ENCODE results near the gene ASXL3.

ASXL3 gene

DNA sequence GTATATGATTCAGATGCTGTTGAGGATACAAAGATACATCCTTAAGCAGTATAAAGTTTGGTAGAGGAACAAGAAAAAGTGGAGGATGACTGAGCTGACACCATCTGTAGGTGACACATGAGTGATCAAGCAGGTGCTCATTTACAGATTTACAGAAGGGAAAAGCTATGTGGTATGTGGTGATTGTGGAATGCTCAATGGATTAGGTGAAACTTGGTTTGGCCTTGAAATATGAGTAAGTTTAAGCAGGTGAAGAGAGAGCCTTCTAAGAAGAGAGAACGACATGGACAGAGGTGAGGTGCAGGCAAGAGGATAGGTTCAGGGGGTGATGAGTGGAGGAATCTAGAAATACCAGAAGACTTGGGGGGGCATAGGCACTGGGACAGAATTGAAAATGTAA lies 5.9 kb downstream of the ASXL3 start:
- no peak for DNase-seq (ENCODE audit: low read depth)

DNA sequence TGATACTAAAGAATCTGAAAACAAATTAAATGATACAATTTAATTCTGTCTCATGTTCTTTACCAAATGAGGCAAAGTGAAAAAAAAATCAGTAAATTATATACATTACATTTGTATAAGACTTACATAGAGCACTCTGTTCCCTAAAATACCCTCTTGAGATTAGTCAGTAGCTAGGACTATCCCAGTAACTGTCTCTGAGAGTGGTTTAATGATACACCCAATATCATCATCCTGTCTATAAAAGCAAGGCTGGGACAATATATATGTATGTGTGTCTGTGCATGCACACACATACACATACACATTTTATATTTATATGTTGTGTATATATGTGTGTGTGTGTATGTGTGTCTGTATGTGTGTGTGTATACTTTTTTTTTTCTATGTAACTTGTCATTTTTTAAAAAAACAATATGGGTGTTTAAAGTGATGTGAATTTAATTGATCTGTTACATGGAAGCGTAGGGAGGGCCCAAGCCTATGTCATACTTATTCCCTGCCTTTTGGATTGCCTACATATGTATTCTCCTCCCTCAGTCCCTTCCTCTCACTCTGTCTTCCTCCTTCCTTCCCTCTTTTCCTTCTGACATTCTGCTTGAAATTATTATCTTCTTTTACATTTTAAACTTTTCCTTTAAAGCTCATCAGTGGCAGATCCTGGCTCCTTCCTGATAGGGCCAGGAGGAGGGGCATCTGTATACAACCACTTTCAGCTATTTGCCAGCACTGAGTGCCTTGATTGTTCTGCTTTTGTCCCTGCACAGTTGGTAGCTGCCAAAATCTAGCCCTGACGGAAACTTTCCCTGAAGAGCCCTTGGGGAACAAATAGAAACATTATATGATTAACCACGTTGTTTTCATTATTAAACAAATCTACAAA lies 6.8 kb downstream of the ASXL3 start:
- DNase-seq (ENCODE audit: low read depth): no peak

DNA sequence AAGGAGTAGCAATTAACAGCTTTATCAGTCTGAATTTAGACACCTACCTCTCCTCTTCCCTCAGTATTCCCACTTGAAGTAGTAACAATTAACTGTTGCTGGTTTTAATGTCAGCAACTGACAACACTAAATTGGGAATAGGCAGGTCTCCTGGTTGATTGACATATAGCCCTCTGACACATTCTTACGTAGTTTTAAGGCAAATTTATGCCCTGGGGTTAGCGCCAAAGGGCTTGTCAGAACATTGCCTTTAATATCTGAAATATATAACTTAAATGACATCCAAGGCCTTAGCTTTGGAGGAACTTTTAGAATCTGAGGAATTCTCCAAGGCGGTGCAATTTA lies 7.4 kb downstream of the ASXL3 start:
- no peak for DNase-seq (ENCODE audit: low read depth)

DNA sequence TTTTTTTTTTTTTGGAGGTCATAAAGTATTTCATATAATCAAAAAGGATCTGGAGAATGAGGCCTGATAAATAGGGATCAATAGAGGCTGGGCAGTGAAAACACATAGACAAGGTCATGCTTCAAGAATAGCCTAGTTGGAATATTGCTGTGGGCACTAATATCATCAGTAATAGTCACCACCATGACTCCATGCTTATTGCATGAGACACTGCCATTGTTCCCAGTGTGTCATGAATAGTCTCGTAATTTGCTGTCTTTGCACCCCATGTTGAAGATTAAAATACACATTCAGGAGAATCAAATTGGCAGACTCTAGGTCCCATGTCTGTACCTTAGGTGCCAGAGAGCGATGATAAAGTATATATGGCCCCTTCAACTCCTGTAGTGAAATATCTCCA lies 10.3 kb downstream of the ASXL3 start:
- DNase-seq (ENCODE audit: low read depth): no peak

DNA sequence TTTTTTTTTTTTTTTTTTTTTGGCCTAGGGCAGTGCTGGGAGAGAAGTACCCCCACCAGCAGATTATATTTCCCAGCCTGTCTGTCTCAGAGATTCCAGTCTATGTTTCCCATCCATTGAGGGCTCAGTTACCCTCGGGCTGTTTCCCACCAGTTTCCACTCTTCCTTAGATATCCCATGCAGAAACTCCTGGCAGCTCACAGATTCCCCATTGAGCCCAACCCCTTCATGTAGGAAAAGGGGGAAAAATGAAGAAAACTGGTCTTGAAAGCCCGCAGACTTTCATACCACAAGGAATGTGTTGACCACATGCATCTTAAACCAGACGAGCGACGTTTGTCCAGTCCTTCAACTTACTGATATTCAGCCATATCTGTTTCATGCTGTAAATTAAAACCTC lies 15.2 kb downstream of the ASXL3 start:
- no peak for DNase-seq (ENCODE audit: low read depth)

DNA sequence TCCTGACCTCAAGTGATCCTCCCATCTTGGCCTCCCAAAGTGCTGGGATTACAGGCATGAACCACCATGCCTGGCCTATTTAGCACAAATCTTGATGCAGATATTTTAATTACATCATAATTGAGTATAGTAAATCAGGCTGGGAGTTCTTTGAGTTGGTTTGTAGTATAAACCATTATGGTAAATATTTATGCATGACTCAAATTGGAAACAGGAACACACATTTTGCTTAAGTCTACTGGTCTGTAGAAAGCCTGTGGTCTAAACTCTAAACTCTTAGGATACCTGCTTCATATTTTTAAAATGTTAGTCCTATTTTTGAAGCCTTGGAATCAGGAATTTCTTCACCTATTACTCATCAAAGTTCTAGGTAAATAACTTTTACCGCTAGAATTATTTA lies 16.8 kb downstream of the ASXL3 start:
- DNase-seq (ENCODE audit: low read depth): no peak

DNA sequence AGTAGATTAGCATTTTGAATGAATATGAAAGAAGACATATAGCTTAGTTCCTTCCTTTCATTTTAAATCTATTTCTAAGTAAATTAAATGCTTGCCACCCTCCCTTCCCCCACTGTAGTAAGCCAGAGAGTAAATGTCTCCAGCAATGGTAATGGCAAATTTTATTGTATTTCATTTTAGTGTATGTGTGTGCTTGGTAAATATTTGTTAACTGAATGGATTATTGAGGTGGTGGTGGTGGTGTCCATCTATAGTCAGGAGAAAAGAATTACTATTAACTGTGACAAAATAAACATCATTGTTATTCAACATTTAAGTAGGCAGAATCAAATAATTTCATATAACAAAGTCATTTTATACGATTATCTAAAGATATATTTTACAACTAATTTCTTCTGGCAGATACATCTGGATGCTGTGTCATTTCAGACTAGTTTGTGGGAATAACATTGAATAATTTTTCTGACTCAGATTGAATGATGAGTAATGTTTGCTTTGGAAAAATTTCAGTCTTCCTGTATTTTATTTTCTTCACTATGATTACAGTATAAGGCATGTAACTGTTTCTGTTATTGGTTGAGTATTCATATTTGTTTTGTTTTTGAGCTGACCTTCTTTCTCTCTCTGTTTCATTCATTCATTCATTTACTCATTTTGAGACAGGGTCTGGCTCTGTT lies 18.3 kb downstream of the ASXL3 start:
- DNase-seq (ENCODE audit: low read depth): peak; percentile 73

DNA sequence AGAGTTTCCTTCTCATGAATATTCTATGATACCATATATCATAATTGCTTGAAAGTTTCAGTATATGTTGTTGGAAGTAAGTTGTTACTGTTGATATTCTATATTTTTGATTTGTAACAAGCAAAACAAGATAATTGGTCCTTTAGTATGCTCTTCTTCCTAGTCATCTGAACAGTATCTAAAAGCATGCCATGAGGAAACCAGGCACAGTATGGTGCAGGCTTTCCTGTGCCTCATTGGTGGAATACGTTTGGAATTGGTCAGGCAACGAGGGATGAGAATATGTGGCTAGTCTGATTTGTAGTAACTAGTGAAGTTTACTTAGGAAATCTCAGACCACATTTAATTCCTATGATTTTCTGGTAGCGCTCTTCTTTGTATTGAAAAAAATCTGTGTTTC lies 22.8 kb downstream of the ASXL3 start:
- no peak for DNase-seq (ENCODE audit: low read depth)

DNA sequence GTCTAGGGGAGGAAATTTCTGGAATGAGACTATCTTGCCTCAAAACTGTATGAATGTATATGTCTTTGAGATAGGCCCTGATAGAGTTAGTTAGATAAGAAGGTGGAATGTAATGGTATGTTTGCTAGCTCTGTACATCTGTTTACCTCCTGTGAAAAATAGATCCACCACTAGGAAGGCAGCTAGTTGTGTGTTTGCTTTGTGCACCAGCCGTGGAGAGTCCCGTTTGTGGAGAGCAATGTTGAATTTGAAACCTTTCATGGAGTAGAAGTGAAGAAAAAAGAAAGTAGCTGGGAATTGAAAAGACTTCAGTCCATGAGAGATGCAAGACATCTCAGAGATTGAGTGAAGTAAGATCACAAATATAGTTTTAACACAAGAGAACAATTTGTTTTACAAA lies 25.4 kb downstream of the ASXL3 start:
- DNase-seq (ENCODE audit: low read depth): no peak

DNA sequence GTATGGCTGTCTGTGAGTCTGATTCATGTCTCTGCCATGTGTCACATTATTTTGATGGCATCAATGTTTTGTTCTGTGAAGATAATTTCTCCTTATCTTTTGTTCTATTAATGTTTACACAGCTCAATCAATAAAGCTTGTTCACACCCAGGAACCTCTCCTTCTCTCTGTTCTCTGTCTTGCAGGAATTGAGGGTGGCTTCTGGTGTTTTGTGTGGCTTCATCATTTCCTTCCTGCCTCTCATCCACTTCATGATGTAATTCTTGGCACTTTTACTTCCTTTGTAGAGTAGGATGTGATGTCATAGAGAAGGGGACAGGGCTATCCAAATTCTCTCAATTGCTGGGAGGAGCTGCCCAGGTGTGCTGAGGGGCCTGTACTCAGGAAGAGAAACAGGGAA lies 27.2 kb downstream of the ASXL3 start:
- no peak for DNase-seq (ENCODE audit: low read depth)

DNA sequence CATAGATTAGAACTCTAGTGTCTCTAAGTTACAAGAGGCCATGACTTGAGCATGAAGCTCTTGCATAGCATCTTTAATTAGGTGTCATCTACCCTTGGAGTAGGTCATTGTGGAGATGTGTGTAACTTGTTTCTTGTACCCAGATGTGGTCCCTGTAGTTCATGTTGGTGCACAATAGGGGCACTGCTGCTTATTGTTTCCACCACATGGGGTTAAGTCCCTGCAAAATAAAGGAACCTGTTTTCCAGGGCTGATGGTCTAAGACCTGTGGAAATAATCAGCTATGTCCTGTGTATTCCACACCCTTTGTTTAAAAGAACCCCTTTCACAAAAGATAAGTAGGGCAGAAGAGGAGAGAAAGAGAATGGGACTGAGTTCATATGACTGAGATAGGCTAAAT lies 28.6 kb downstream of the ASXL3 start:
- no peak for DNase-seq (ENCODE audit: low read depth)

DNA sequence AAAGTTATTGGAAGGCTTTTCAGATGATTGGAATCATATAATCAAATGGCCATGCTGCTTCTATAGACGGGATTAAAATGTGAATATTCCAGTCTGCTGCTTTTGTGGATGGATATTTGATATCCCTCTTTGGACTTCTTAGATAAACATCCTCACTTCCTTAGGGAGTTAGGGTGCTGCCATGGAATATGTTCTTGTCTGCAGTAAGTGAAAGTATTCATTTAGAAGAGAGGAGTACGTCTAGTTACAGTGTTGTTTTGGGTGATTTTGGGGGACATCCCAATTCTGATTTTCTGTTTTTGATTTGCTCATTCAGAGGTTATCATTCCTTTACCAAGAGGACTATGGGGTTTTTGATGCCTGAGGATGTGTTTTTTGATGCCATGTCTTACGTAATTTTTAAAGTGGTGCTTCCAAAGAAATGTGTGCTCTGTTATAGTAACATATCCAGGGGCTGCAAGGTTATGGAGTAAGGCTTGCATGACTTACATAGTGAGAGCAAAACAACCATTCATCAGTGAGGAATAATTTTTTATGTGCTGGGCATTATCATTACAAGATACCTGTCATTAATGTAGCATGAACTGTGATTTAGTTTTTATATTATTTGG lies 33.6 kb downstream of the ASXL3 start:
- no peak for DNase-seq (ENCODE audit: low read depth)

DNA sequence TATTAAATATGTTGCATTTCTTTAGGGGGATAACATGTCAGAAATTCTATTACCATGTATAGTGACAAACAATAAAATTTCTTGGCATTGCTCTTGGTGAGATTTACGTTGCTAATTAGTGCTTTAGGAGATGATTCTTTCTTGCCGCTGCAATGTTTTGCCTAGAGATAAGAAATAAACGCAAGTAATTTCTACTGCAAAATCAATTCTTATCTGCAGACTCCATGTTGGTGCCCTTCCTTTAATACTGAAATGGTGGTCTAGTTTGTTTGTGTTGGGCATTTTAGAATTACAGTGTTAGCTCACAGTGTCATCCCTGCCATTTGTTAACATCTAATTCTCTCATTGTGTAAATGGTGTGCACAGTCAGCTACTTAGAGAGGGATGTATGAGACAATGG lies 34.6 kb downstream of the ASXL3 start:
- no peak for DNase-seq (ENCODE audit: low read depth)

DNA sequence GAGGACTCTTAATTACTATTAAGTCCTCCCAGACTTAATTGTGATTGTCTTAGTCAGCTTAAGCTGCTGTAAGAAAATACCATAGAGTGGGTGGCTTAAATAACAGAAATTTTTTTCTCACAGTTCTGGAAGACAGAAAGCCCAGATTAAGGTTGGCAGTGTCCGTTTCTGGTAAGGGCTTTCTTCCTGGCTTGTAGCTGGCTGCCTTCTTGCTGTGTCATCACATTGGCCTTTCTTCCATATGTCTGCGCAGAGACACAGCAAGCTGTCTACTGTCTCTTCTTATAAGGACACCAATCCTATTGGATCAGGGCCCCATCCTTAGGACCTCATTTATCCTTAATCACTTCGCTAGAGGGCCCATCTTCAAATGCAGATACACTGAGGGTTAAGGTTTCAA lies 38.5 kb downstream of the ASXL3 start:
- no peak for DNase-seq (ENCODE audit: low read depth)

DNA sequence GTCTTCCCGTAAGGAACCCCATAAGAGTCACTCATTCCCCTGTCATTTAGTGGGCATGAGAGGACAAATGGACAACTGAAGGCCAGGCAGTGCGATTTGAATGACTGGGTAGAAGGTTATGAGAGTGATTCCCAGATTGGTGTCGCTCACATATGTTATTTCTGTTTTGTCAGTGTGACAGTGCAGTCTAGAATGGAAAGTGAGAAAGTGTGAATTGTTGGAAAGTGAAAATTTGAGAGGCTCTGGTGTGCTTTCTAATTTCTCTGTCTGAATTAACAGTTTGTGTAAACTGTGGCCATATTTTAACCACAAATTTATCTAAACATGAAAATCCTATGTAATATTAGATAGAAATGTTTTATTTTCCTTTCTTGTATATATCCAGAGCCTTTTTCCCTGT lies 49.1 kb downstream of the ASXL3 start:
- DNase-seq (ENCODE audit: low read depth): no peak

DNA sequence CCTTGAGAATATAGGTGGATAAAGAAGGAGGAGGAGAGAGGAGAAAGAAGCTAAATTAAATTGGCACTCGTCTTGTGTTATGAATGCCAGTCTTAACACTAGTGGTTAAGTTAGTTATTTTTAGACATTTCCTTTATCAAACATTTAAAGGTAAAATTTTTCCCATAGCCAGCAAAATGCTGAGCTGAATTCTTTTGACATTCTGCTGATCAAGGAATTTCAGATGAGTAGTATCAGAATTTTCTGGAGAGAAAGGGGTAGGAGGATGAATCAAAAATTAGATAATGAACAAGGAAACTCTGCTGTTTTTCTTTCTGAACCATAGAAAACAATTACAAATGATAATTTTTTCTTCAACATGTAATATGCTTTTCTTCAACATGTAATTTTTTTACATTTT lies 52.5 kb downstream of the ASXL3 start:
- no peak for DNase-seq (ENCODE audit: low read depth)

DNA sequence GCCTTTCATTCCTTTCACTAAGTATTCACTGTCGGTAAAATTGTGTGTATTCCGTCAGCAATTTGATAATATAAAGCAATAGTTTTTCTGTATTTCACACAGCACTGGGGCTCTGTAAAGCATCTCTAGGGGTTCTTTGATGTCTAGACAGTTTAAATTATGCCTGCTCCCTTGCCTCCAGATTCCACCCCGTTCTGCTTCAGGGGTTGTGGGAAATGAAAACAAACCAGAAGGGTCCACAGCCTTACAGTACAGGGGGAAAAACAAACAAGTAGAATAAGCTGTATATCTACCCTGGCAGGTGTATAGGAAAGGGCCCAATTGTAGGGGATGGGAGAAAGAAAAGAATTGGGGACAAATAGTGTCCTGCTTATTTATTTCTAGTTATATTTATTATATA lies 63.1 kb downstream of the ASXL3 start:
- DNase-seq (ENCODE audit: low read depth): no peak

DNA sequence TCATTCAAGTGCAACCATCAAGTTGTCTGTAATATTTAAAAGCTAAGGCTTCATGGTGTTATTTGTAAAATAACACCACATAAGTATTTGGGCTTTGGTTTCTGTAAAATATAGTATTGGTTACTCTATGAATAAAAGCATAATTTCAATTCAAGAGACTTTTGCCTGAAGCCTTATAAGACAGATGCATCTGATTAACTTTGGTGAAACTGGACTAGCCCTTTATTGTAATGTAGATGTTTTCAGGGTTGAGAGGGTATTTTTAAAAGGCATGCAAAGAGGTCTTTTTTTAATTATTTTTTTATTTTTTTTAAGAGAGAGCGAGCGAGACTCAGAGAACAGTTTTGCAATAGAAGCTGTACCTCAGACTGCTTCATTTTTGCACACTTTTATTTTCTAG lies 66.5 kb downstream of the ASXL3 start:
- no peak for DNase-seq (ENCODE audit: low read depth)

DNA sequence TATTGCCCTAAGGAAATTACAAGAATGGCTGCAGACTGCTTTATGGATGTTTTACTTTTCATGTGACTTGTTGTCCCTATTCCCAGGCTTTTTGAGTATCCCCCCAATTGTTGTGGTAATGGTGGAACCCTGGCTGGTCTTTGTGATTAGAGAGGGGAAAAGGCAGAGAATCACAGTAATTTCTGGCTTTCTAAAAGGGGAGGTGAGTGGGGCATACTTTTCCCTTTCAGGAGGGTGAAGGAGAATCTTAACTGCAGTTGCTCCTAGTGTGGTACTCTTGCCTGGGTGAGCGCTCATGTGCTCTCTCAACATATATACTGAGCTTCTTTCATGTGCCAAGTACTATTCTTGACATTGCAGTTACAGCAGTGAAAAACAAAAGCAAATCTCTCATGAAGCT lies 69.3 kb downstream of the ASXL3 start:
- no peak for DNase-seq (ENCODE audit: low read depth)

DNA sequence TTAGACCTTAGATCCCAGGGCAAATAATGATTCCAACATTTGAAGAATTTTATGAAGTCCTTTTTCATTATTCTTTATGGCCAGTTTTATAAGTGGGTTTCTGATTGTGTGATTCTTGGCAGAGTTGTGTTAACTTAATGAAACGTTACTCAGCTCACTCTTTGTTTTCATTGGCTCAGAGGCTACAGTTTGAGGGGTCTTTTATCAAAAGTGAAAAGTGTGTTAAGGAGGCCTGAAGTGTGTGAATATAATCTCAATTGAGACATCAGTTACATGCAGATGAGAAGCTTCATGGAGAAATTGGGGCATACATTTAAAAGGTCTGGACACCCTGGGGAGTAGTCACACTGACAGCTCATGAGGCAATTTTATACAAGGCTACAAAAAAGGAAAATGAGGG lies 74.6 kb downstream of the ASXL3 start:
- DNase-seq (ENCODE audit: low read depth): no peak

DNA sequence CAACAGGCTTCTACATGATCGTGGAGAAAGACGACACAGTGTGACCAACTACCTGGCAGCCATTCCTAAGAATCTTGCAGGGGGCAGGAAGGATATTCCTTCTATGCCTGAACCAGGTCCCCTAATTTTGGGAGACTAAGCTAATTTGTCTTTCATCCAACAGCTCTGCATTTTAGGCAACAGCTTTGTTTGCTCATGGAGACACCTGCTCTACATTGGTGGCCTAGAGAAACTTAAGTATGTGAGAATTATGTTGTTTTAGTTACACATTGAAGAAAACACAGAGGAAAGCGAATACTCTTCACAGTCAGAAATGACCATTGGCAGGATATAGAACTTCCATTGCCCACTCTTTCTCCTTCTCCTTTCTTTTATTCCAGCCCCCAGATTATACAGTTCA lies 75.2 kb downstream of the ASXL3 start:
- DNase-seq (ENCODE audit: low read depth): no peak

DNA sequence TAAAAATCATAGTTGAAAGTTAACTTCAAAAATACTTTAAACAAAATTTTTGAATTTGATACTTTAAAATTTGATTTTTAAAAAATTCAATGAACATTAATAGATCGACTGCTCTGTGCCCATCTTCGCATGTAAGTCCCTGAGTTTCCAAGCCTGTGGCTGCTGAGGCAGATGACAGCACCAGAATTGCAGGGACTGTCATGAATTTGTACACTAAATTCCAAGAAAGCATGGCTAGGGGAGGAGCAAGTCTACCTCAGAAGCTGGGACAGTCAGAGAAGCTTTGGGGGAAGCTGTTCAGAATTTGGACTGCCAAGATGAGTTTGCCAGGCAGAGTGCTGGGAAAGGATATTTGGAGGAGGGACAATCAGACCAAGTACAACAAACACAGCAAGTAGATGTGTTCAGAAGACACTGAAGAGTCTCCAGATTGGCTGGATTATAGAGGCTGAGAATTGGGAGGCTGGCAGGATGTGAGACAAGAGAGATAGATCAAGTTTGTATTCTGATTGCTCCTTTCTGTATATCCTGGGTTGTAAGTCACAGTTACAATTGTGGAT lies 79.0 kb downstream of the ASXL3 start:
- DNase-seq (ENCODE audit: low read depth): no peak

DNA sequence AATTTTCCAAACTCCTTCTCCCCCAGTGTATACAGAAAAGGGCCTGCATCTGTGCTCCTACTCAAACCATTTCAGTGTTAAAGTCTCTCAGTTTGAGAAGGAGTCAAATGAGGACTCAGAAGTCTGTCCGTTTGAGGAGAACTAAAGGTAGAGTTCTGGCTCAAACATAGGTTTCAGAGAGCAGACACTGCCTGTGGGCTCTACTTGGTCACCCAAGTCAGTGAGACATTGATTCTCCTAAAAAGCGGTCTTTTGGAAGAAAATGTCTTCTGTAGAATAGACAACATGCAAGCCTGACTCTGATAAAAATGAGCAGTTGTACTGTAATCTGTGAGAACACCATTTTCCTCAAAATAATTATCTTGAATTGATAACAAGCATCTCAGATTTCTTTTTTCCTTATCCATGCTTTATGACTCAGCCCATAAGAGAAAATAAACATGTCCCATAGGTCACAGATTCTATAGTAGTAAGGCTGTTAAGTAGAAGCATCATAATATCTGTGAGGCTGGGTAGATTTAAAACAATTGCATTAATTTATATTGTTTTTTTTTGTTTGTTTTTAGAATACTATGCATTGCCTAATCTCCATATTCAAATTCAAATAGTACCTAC lies 82.8 kb downstream of the ASXL3 start:
- no peak for DNase-seq (ENCODE audit: low read depth)
